WTC11 (cell line): Measurements from ENCODE around the gene IRS1. TPM values are rescaled to one million over a fixed set of nuclear protein-coding genes. Genes with fewer than 3 reads are reported as not detected.

Experiments
- ATAC-seq: fragments of 200-7000 bp; cut with Tn5 transposase; 2 replicates; pipeline ENCODE4 v1.10.0; 2021; ENCODE audit warnings: mild to moderate bottlenecking, moderate library complexity
- CTCF ChIA-PET: fragments of 300-600 bp; sonication (Branson Sonifier 250); formaldehyde crosslinking; loops from one replicate; lab custom pipeline; 2021; ENCODE audit warnings: antibody characterized with exemption; lab: Charles Lee
- POLR2A ChIA-PET: fragments of 350-600 bp; sonication (Branson Sonifier 250); formaldehyde crosslinking; loops from one replicate; lab custom pipeline; 2021; ENCODE audit warnings: antibody characterized with exemption; lab: Charles Lee
- DNase-seq: peaks from one replicate; pipeline ENCODE4 v3.0.0; 2021; ENCODE audit warnings: low spot score
- H3K27ac Mint-ChIP-seq: 2 replicates; pipeline ENCODE4 v1.8.0; 2021; ENCODE audit warnings: mixed read lengths
- H3K27me3 Mint-ChIP-seq: 2 replicates; pipeline ENCODE4 v1.8.0; 2021; ENCODE audit warnings: low read depth, mild to moderate bottlenecking, moderate library complexity, mixed read lengths
- H3K36me3 Mint-ChIP-seq: 2 replicates; pipeline ENCODE4 v1.8.0; 2021; ENCODE audit warnings: mixed read lengths
- H3K4me1 Mint-ChIP-seq: 2 replicates; pipeline ENCODE4 v1.8.0; 2022; ENCODE audit warnings: mixed read lengths
- H3K4me3 Mint-ChIP-seq: 2 replicates; pipeline ENCODE4 v1.8.0; 2021; ENCODE audit warnings: mild to moderate bottlenecking, moderate library complexity, mixed read lengths
- H3K9me3 Mint-ChIP-seq: 2 replicates; pipeline ENCODE4 v1.8.0; 2021; ENCODE audit warnings: mixed read lengths
- FOXK1 ChIP-seq: sonication (generic); formaldehyde crosslinking; IDR thresholded peaks from 2 replicates; pipeline ENCODE4 v1.8.0; 2022; ENCODE audit warnings: mild to moderate bottlenecking, moderate library complexity, missing genetic modification reagents
- GRHL2 ChIP-seq: fragments of 250-450 bp; sonication (Bioruptor Pico); IDR thresholded peaks from 2 replicates; pipeline ENCODE4 v1.8.0; 2022; ENCODE audit warnings: mild to moderate bottlenecking, moderate library complexity; ENCODE audit not compliant: insufficient replicate concordance, severe bottlenecking
- IRF2 ChIP-seq: sonication (generic); formaldehyde crosslinking; IDR thresholded peaks from 2 replicates; pipeline ENCODE4 v1.8.0; 2022; ENCODE audit warnings: low read depth, missing genetic modification reagents, borderline replicate concordance
- JAZF1 ChIP-seq: fragments of 250-450 bp; sonication (Bioruptor Pico); IDR thresholded peaks from 2 replicates; pipeline ENCODE4 v1.9.0; 2021; ENCODE audit warnings: moderate library complexity, mild to moderate bottlenecking, inconsistent platforms
- JUN ChIP-seq: sonication (generic); formaldehyde crosslinking; IDR thresholded peaks from 2 replicates; pipeline ENCODE4 v1.8.0; 2023; ENCODE audit warnings: mild to moderate bottlenecking, missing genetic modification reagents
- MYBL2 ChIP-seq: sonication (generic); formaldehyde crosslinking; IDR thresholded peaks from 2 replicates; pipeline ENCODE4 v1.8.1; 2023; ENCODE audit warnings: mild to moderate bottlenecking, moderate library complexity, missing genetic modification reagents
- NR1H2 ChIP-seq: sonication (generic); formaldehyde crosslinking; IDR thresholded peaks from 2 replicates; pipeline ENCODE4 v1.9.0; 2021; ENCODE audit warnings: mild to moderate bottlenecking, moderate library complexity, missing genetic modification reagents
- NR3C1 ChIP-seq: sonication (generic); formaldehyde crosslinking; conservative IDR thresholded peaks from 2 replicates; pipeline ENCODE4 v1.8.1; 2023; ENCODE audit warnings: low read depth, mild to moderate bottlenecking, missing genetic modification reagents
- PRRX2 ChIP-seq: fragments of 250-450 bp; sonication (Bioruptor Pico); IDR thresholded peaks from 2 replicates; pipeline ENCODE4 v1.8.0; 2021; ENCODE audit warnings: mild to moderate bottlenecking
- SP1 ChIP-seq: sonication (generic); formaldehyde crosslinking; conservative IDR thresholded peaks from 2 replicates; pipeline ENCODE4 v1.8.1; 2022; ENCODE audit warnings: missing genetic modification reagents
- TP53 ChIP-seq: sonication (generic); formaldehyde crosslinking; IDR thresholded peaks from 2 replicates; pipeline ENCODE4 v1.8.1; 2023; ENCODE audit warnings: mild to moderate bottlenecking, missing genetic modification reagents
- ZNF263 ChIP-seq: sonication (generic); formaldehyde crosslinking; IDR thresholded peaks from 2 replicates; pipeline ENCODE4 v1.8.1; 2022; ENCODE audit warnings: low read depth, mild to moderate bottlenecking, moderate library complexity, missing genetic modification reagents
- ZNF317 ChIP-seq: sonication (generic); formaldehyde crosslinking; IDR thresholded peaks from 2 replicates; pipeline ENCODE4 v1.8.1; 2023; ENCODE audit warnings: low read depth, mild to moderate bottlenecking, moderate library complexity, missing genetic modification reagents, borderline replicate concordance
- total RNA-seq: library from RNA; stranded (reverse); gene quantifications from 3 replicates; pipeline ENCODE4 v1.2.3, GENCODE V29; 2021
- TF ChIP-seq, protein P1 (sequence below): sonication (generic); formaldehyde crosslinking; IDR thresholded peaks from 2 replicates; pipeline ENCODE4 v1.8.1; 2022; ENCODE audit warnings: mild to moderate bottlenecking, missing genetic modification reagents, moderate library complexity, borderline replicate concordance
- TF ChIP-seq, protein P2 (sequence below): sonication (generic); formaldehyde crosslinking; IDR thresholded peaks from 2 replicates; pipeline ENCODE4 v1.8.0; 2023; ENCODE audit warnings: mild to moderate bottlenecking, missing genetic modification reagents
- TF ChIP-seq, protein P3 (sequence below): sonication (generic); formaldehyde crosslinking; IDR thresholded peaks from 2 replicates; pipeline ENCODE4 v1.8.1; 2022; ENCODE audit warnings: low read depth, mild to moderate bottlenecking, moderate library complexity, missing genetic modification reagents, borderline replicate concordance
- TF ChIP-seq, protein P4 (sequence below): sonication (generic); formaldehyde crosslinking; IDR thresholded peaks from 2 replicates; pipeline ENCODE4 v1.8.1; 2023; ENCODE audit warnings: mild to moderate bottlenecking, moderate library complexity, missing genetic modification reagents
- TF ChIP-seq, protein P5 (sequence below): fragments of 250-450 bp; sonication (Bioruptor Pico); IDR thresholded peaks from 2 replicates; pipeline ENCODE4 v1.9.0; 2021; ENCODE audit warnings: mild to moderate bottlenecking
- TF ChIP-seq, protein P6 (sequence below): sonication (generic); formaldehyde crosslinking; IDR thresholded peaks from 2 replicates; pipeline ENCODE4 v1.8.0; 2022; ENCODE audit warnings: mild to moderate bottlenecking, missing genetic modification reagents
- TF ChIP-seq, protein P7 (sequence below): sonication (generic); formaldehyde crosslinking; IDR thresholded peaks from 2 replicates; pipeline ENCODE4 v1.8.1; 2022; ENCODE audit warnings: mild to moderate bottlenecking, moderate library complexity, missing genetic modification reagents
- TF ChIP-seq, protein P8 (sequence below): fragments of 200-600 bp; IDR thresholded peaks from 2 replicates; pipeline ENCODE4 v1.8.0; 2022; ENCODE audit warnings: antibody characterized with exemption
- TF ChIP-seq, protein P9 (sequence below): sonication (generic); formaldehyde crosslinking; IDR thresholded peaks from 2 replicates; pipeline ENCODE4 v1.8.1; 2023; ENCODE audit warnings: mild to moderate bottlenecking, missing genetic modification reagents, moderate library complexity

IRS1 gene
- total RNA-seq, 1 experiment from 2014 or later: 22.9 TPM

DNA sequence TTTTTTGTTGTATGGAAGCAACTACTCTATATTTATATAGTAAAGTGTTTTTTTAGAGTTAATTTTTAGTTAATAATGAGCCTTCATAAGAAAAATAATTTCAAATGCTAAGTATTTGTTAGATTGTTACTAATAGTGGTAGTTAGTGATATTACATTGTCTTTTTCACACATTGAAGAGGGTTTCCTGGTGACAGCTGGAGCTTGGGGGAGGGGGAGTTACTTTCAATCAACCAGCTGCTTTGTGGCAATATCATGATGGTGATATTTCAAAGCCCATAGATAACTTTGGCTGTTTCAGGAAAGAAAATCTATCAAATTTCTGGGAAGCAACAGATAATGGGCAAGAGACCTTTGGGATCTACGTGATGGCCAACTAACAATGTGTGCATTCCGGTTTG, 40.3 kb upstream of the IRS1 start:
- H3K27me3 Mint-ChIP-seq: peaks cover 6% of the 10 kb centered on the region
- H3K4me1 Mint-ChIP-seq: peaks cover 13% of the 10 kb centered on the region
- TF ChIP-seq MYBL2 (CRISPR knock-in tag) (no peak), JUN (CRISPR knock-in tag) (no peak), GRHL2 (CRISPR knock-in tag) (no peak), TP53 (CRISPR knock-in tag) (no peak), ZNF263 (CRISPR knock-in tag) (no peak), NR1H2 (CRISPR knock-in tag) (no peak), PRRX2 (CRISPR knock-in tag) (no peak), JAZF1 (CRISPR knock-in tag) (no peak), NR3C1 (CRISPR knock-in tag) (no peak), SP1 (CRISPR knock-in tag) (no peak), IRF2 (CRISPR knock-in tag) (no peak)
- TF ChIP-seq, protein P1, sequence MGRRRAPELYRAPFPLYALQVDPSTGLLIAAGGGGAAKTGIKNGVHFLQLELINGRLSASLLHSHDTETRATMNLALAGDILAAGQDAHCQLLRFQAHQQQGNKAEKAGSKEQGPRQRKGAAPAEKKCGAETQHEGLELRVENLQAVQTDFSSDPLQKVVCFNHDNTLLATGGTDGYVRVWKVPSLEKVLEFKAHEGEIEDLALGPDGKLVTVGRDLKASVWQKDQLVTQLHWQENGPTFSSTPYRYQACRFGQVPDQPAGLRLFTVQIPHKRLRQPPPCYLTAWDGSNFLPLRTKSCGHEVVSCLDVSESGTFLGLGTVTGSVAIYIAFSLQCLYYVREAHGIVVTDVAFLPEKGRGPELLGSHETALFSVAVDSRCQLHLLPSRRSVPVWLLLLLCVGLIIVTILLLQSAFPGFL (CRISPR knock-in tag): no peak
- TF ChIP-seq, protein P2, sequence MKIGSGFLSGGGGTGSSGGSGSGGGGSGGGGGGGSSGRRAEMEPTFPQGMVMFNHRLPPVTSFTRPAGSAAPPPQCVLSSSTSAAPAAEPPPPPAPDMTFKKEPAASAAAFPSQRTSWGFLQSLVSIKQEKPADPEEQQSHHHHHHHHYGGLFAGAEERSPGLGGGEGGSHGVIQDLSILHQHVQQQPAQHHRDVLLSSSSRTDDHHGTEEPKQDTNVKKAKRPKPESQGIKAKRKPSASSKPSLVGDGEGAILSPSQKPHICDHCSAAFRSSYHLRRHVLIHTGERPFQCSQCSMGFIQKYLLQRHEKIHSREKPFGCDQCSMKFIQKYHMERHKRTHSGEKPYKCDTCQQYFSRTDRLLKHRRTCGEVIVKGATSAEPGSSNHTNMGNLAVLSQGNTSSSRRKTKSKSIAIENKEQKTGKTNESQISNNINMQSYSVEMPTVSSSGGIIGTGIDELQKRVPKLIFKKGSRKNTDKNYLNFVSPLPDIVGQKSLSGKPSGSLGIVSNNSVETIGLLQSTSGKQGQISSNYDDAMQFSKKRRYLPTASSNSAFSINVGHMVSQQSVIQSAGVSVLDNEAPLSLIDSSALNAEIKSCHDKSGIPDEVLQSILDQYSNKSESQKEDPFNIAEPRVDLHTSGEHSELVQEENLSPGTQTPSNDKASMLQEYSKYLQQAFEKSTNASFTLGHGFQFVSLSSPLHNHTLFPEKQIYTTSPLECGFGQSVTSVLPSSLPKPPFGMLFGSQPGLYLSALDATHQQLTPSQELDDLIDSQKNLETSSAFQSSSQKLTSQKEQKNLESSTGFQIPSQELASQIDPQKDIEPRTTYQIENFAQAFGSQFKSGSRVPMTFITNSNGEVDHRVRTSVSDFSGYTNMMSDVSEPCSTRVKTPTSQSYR (CRISPR knock-in tag): no peak
- TF ChIP-seq, protein P3, sequence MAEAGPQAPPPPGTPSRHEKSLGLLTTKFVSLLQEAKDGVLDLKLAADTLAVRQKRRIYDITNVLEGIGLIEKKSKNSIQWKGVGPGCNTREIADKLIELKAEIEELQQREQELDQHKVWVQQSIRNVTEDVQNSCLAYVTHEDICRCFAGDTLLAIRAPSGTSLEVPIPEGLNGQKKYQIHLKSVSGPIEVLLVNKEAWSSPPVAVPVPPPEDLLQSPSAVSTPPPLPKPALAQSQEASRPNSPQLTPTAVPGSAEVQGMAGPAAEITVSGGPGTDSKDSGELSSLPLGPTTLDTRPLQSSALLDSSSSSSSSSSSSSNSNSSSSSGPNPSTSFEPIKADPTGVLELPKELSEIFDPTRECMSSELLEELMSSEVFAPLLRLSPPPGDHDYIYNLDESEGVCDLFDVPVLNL (CRISPR knock-in tag): no peak
- TF ChIP-seq, protein P4, sequence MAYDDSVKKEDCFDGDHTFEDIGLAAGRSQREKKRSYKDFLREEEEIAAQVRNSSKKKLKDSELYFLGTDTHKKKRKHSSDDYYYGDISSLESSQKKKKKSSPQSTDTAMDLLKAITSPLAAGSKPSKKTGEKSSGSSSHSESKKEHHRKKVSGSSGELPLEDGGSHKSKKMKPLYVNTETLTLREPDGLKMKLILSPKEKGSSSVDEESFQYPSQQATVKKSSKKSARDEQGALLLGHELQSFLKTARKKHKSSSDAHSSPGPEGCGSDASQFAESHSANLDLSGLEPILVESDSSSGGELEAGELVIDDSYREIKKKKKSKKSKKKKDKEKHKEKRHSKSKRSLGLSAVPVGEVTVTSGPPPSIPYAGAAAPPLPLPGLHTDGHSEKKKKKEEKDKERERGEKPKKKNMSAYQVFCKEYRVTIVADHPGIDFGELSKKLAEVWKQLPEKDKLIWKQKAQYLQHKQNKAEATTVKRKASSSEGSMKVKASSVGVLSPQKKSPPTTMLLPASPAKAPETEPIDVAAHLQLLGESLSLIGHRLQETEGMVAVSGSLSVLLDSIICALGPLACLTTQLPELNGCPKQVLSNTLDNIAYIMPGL: no peak
- TF ChIP-seq, protein P5, sequence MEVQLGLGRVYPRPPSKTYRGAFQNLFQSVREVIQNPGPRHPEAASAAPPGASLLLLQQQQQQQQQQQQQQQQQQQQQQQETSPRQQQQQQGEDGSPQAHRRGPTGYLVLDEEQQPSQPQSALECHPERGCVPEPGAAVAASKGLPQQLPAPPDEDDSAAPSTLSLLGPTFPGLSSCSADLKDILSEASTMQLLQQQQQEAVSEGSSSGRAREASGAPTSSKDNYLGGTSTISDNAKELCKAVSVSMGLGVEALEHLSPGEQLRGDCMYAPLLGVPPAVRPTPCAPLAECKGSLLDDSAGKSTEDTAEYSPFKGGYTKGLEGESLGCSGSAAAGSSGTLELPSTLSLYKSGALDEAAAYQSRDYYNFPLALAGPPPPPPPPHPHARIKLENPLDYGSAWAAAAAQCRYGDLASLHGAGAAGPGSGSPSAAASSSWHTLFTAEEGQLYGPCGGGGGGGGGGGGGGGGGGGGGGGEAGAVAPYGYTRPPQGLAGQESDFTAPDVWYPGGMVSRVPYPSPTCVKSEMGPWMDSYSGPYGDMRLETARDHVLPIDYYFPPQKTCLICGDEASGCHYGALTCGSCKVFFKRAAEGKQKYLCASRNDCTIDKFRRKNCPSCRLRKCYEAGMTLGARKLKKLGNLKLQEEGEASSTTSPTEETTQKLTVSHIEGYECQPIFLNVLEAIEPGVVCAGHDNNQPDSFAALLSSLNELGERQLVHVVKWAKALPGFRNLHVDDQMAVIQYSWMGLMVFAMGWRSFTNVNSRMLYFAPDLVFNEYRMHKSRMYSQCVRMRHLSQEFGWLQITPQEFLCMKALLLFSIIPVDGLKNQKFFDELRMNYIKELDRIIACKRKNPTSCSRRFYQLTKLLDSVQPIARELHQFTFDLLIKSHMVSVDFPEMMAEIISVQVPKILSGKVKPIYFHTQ (CRISPR knock-in tag): no peak
- no peak for DNase-seq
- no peak for ATAC-seq
- ChIA-PET CTCF (interaction anchor here (1.5 kb wide), 1 partner anchor 9 kb away, joined by 3 read pairs; no protein-coding TSS in a partner anchor), POLR2A (no interaction called here)
- no peak overlapping the region for H3K4me3 Mint-ChIP-seq
- H3K36me3 Mint-ChIP-seq: peaks cover 19% of the 10 kb centered on the region
- H3K27ac Mint-ChIP-seq: no peak overlapping the region
- H3K9me3 Mint-ChIP-seq: peaks cover 12% of the 10 kb centered on the region

DNA sequence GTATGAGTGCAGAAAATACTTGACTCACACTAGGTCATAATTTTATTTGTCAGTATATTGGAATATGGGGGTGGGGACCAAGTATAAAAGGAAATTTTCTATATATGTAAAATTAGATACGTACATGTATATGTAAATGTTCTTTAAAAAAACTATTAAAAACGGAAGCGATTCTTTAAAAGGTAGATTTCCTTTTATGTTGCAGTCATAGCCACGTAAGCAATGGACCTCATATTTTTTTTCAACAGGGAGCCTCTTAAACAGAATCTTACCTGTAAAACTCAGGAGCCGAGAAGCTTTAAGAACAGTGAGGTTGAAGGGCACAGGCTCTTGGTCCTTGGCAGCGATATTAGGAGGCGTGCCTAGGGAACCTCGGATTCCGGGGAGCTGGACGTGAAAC, 39.5 kb upstream of the IRS1 start:
- peaks cover 10% of the 10 kb centered on the region for H3K27me3 Mint-ChIP-seq
- peaks cover 19% of the 10 kb centered on the region for H3K36me3 Mint-ChIP-seq
- CTCF ChIA-PET: no interaction called here
- POLR2A ChIA-PET: no interaction called here
- H3K4me1 Mint-ChIP-seq: peaks cover 13% of the 10 kb centered on the region
- DNase-seq (no peak), ATAC-seq (no peak)
- no peak overlapping the region for H3K4me3 Mint-ChIP-seq
- no peak overlapping the region for H3K27ac Mint-ChIP-seq
- H3K9me3 Mint-ChIP-seq: peaks cover 12% of the 10 kb centered on the region
- TF ChIP-seq, protein P6, sequence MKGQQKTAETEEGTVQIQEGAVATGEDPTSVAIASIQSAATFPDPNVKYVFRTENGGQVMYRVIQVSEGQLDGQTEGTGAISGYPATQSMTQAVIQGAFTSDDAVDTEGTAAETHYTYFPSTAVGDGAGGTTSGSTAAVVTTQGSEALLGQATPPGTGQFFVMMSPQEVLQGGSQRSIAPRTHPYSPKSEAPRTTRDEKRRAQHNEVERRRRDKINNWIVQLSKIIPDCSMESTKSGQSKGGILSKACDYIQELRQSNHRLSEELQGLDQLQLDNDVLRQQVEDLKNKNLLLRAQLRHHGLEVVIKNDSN (CRISPR knock-in tag): no peak
- TF ChIP-seq, protein P7, sequence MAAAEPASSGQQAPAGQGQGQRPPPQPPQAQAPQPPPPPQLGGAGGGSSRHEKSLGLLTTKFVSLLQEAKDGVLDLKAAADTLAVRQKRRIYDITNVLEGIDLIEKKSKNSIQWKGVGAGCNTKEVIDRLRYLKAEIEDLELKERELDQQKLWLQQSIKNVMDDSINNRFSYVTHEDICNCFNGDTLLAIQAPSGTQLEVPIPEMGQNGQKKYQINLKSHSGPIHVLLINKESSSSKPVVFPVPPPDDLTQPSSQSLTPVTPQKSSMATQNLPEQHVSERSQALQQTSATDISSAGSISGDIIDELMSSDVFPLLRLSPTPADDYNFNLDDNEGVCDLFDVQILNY (CRISPR knock-in tag): no peak
- TF ChIP-seq ZNF317 (CRISPR knock-in tag) (no peak), FOXK1 (CRISPR knock-in tag) (no peak)
- TF ChIP-seq, protein P8, sequence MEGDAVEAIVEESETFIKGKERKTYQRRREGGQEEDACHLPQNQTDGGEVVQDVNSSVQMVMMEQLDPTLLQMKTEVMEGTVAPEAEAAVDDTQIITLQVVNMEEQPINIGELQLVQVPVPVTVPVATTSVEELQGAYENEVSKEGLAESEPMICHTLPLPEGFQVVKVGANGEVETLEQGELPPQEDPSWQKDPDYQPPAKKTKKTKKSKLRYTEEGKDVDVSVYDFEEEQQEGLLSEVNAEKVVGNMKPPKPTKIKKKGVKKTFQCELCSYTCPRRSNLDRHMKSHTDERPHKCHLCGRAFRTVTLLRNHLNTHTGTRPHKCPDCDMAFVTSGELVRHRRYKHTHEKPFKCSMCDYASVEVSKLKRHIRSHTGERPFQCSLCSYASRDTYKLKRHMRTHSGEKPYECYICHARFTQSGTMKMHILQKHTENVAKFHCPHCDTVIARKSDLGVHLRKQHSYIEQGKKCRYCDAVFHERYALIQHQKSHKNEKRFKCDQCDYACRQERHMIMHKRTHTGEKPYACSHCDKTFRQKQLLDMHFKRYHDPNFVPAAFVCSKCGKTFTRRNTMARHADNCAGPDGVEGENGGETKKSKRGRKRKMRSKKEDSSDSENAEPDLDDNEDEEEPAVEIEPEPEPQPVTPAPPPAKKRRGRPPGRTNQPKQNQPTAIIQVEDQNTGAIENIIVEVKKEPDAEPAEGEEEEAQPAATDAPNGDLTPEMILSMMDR: no peak
- TF ChIP-seq, protein P9, sequence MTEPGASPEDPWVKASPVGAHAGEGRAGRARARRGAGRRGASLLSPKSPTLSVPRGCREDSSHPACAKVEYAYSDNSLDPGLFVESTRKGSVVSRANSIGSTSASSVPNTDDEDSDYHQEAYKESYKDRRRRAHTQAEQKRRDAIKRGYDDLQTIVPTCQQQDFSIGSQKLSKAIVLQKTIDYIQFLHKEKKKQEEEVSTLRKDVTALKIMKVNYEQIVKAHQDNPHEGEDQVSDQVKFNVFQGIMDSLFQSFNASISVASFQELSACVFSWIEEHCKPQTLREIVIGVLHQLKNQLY (CRISPR knock-in tag): no peak
